Breast epithelium (tissue), 4 donors: Measurements from ENCODE around the gene CHTF18. TPM values are rescaled to one million over a fixed set of nuclear protein-coding genes. Genes with fewer than 3 reads are reported as not detected.

Experiments used
- DNase-seq, 2 donors: peaks; one replicate each; pipeline ENCODE4 v3.0.0-alpha.2; 2019; ENCODE audit warnings: low spot score in 2 of 2
- H3K27ac ChIP-seq, 2 donors: fragments of 200-600 bp; sonication (generic) in 1 of 2; one replicate each; pipeline ENCODE4 v1.5.1; 2016 to 2019; ENCODE audit warnings: mild to moderate bottlenecking in 1 of 2
- H3K27me3 ChIP-seq, 2 donors: fragments of 200-600 bp; sonication (generic) in 1 of 2; one replicate each; pipeline versions ENCODE4 v1.5.1 to v1.6.0; 2017 to 2019; ENCODE audit warnings: control low read depth in 1 of 2, mild to moderate bottlenecking in 1 of 2
- H3K36me3 ChIP-seq: fragments of 200-600 bp; one replicate; pipeline ENCODE4 v1.5.1; 2019
- H3K4me1 ChIP-seq, 2 donors: fragments of 200-600 bp; sonication (generic); one replicate each; pipeline ENCODE4 v1.5.1; 2016 to 2019; ENCODE audit warnings: control low read depth in 1 of 2
- H3K4me3 ChIP-seq, 3 donors: fragments of 200-600 bp; sonication (generic); 1 replicate in 2 of 3; 2 replicates in 1 of 3; pipeline ENCODE4 v1.5.1; 2016 to 2019; ENCODE audit warnings: mild to moderate bottlenecking in 3 of 3, moderate library complexity in 2 of 3
- H3K9me3 ChIP-seq, 2 donors: fragments of 200-600 bp; sonication (generic) in 1 of 2; one replicate each; pipeline ENCODE4 v1.5.1; 2016 to 2019; ENCODE audit warnings: control low read depth in 1 of 2
- POLR2A ChIP-seq: fragments of 450-650 bp; IDR thresholded peaks from one replicate; pipeline ENCODE4 v1.6.1; 2016; ENCODE audit warnings: antibody characterized with exemption, mild to moderate bottlenecking, moderate library complexity
- POLR2AphosphoS5 ChIP-seq, 3 donors: sonication (generic); formaldehyde crosslinking; IDR thresholded peaks; one replicate each; pipeline ENCODE4 v1.6.1; 2017; ENCODE audit warnings: antibody characterized with exemption in 3 of 3
- intact Hi-C: fragments of 100-400 bp; cut with DNase I; formaldehyde crosslinking; loops from one replicate; pipeline ENCODE4 v1.15.1; 2023; ENCODE audit warnings: low total_unique reads
- total RNA-seq, 3 donors: library from RNA; depleted of rRNA; stranded (reverse); fragments of >200 nt; gene quantifications; one replicate each; pipeline ENCODE4 v1.1.0, GENCODE V29; 2016
- TF ChIP-seq, protein P1 (sequence below), 3 donors: fragments of 450-650 bp; IDR thresholded peaks; one replicate each; pipeline ENCODE4 v1.5.1; 2016 to 2017; ENCODE audit warnings: antibody characterized with exemption in 3 of 3, mild to moderate bottlenecking in 3 of 3, moderate library complexity in 3 of 3

The CHTF18 gene
- total RNA-seq, 3 donors from 2014 or later = 12.6 to 15.5 (median 13.1) TPM

GRCh38 chr16:820748-821147 lies 32.3 kb downstream of the CHTF18 start:
- peaks cover 4 to 7% of the 10 kb centered on the region in 2 donors for H3K4me1 ChIP-seq
- H3K36me3 ChIP-seq = no peaks in the 10 kb centered on the region
- intact Hi-C loops = no loop called here
- peaks cover 0 to 80% of the 10 kb centered on the region in 2 donors for H3K27me3 ChIP-seq
- DNase-seq = no peak
- no peak overlapping the region for H3K4me3 ChIP-seq
- H3K27ac ChIP-seq = no peak overlapping the region
- TF ChIP-seq, protein P1, sequence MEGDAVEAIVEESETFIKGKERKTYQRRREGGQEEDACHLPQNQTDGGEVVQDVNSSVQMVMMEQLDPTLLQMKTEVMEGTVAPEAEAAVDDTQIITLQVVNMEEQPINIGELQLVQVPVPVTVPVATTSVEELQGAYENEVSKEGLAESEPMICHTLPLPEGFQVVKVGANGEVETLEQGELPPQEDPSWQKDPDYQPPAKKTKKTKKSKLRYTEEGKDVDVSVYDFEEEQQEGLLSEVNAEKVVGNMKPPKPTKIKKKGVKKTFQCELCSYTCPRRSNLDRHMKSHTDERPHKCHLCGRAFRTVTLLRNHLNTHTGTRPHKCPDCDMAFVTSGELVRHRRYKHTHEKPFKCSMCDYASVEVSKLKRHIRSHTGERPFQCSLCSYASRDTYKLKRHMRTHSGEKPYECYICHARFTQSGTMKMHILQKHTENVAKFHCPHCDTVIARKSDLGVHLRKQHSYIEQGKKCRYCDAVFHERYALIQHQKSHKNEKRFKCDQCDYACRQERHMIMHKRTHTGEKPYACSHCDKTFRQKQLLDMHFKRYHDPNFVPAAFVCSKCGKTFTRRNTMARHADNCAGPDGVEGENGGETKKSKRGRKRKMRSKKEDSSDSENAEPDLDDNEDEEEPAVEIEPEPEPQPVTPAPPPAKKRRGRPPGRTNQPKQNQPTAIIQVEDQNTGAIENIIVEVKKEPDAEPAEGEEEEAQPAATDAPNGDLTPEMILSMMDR (IDR thresholded peaks at IDR 0.05) = no peak
- TF ChIP-seq POLR2A = no peak
- TF ChIP-seq POLR2AphosphoS5 (IDR thresholded peaks at IDR 0.05) = no peak
- no peaks in the 10 kb centered on the region for H3K9me3 ChIP-seq

DNA sequence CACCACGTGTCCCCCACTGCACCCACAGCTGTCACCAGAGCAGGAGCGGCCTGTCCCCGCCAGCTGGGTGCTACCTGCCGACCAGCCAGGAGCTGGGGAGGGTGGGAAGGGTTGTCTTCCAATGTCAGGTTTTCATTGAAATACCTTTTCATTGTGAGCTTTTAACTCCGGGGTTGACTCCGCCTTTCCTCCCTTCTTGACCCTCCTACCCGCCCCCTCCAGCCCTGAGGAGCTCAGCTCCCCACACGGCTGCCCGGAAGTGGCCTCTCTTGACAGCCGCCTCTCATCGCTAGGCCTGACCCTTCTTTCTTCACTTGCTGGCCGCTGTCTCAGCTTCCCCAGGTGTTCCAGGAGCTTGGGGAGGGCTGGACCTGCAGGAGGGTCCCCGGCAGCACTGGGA lies 33.3 kb downstream of the CHTF18 start:
- Histone ChIP-seq H3K4me3 (no peak overlapping the region), H3K27me3 (peaks cover 0 to 70% of the 10 kb centered on the region in 2 donors), H3K4me1 (peaks cover 4 to 7% of the 10 kb centered on the region in 2 donors), H3K9me3 (no peaks in the 10 kb centered on the region), H3K36me3 (no peaks in the 10 kb centered on the region), H3K27ac (no peak overlapping the region)
- TF ChIP-seq, protein P1 (IDR thresholded peaks at IDR 0.05) = no peak
- TF ChIP-seq POLR2A (no peak), POLR2AphosphoS5 (IDR thresholded peaks at IDR 0.05) (no peak)
- DNase-seq = no peak
- intact Hi-C loops = no loop called here

DNA sequence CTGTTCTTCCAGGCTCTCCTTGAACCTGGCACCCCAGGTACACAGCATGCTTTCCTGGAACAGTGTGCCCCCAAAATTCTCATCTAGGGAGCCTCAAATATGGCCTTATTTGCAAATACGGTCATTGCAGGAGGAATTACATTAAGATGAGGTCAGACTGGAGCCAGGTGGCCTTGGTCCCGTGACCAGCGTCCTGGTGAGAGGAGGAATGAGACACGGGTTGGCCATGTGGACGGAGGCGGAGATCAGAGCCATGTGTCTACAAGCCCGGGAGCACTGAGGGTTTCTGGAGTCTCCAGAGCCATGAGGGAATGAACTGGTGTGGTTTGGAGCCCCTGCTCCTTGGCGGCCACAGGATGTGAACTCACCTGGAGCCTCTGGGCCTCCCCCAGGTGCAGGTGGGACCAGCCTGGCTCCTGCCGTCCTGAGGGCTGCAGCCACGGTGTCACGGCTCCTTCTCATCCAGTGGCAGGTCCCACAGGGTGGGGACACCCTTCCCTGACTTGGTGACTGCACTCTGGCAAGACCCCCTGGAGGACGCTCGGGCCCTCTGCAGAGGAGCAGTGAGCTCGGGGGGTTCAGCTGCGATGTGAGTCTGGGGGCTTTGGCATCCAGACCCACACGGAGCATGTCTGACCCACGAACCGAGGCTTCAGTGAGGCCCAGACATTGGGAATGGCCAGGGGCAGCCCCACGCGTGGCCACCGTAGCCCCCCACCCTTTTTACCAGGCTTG lies 33.9 kb downstream of the CHTF18 start:
- H3K9me3 ChIP-seq = no peaks in the 10 kb centered on the region
- H3K4me3 ChIP-seq = no peak overlapping the region
- no peak overlapping the region for H3K27ac ChIP-seq
- intact Hi-C loops = no loop called here
- DNase-seq = no peak
- TF ChIP-seq POLR2AphosphoS5 (IDR thresholded peaks at IDR 0.05) (no peak), POLR2A (no peak)
- TF ChIP-seq, protein P1 (IDR thresholded peaks at IDR 0.05) = no peak
- H3K27me3 ChIP-seq = peaks cover 0 to 70% of the 10 kb centered on the region in 2 donors
- peaks cover 4 to 7% of the 10 kb centered on the region in 2 donors for H3K4me1 ChIP-seq
- H3K36me3 ChIP-seq = no peaks in the 10 kb centered on the region

DNA sequence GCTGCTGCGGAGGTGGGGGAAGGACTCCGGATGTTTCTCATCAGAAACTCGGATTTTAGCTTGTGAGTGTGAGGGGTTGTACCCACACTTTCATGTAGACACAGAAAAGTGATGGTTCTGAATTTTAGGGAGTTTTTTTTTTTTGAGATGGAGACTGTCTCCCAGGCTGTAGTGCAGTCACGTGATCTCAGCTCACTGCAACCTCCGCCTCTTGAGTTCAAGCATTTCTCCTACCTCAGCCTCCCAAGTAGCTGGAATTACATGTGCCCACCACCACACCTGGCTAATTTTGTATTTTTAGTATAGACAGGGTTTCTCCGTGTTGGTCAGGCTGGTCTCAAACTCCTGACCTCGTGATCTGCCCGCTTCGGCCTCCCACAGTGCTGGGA lies 34.5 kb downstream of the CHTF18 start:
- Histone ChIP-seq H3K4me1 (peaks cover 4 to 7% of the 10 kb centered on the region in 2 donors), H3K9me3 (no peaks in the 10 kb centered on the region), H3K4me3 (no peak overlapping the region), H3K36me3 (no peaks in the 10 kb centered on the region), H3K27ac (no peak overlapping the region), H3K27me3 (peaks cover 0 to 65% of the 10 kb centered on the region in 2 donors)
- TF ChIP-seq POLR2AphosphoS5 (IDR thresholded peaks at IDR 0.05) (no peak), POLR2A (no peak)
- TF ChIP-seq, protein P1 (IDR thresholded peaks at IDR 0.05) = no peak
- intact Hi-C loops = no loop called here
- no peak for DNase-seq

DNA sequence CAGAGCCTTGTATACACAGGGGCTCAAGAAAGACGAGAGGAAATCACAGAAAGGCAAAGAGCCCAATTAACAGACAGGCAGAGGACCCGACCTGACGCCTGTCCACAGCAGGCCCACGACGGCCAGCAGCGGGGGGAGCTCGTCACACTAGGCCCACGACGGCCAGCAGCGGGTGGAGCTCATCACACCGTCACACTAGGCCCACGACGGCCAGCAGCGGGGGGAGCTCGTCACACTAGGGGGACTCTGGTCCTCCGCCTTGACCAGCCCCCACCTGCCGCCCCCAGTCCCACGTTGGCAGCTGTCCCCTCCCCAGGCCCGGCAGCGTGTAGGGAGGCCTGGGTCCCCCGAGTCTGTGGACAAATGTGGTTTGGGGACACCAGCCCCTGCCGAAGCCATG lies 35.8 kb downstream of the CHTF18 start:
- intact Hi-C loops = no loop called here
- H3K4me3 ChIP-seq = no peak overlapping the region
- peaks cover 4 to 7% of the 10 kb centered on the region in 2 donors for H3K4me1 ChIP-seq

More for the DNA sequence above, 35.8 kb downstream of the CHTF18 start:
- H3K27ac ChIP-seq = no peak overlapping the region
- DNase-seq = no peak
- H3K36me3 ChIP-seq = no peaks in the 10 kb centered on the region
- no peaks in the 10 kb centered on the region for H3K9me3 ChIP-seq
- H3K27me3 ChIP-seq = peaks cover 0 to 57% of the 10 kb centered on the region in 2 donors
- TF ChIP-seq POLR2AphosphoS5 (IDR thresholded peaks at IDR 0.05) = no peak
- TF ChIP-seq, protein P1 (IDR thresholded peaks at IDR 0.05) = no peak
- TF ChIP-seq POLR2A = no peak
